ENCODE results near the gene MSH2. TPM values are rescaled to one million over a fixed set of nuclear protein-coding genes. Genes with fewer than 3 reads are reported as not detected.
A peak's percentile ranks its signal among the peaks of the same experiment; 100 is the strongest.
"Not testable (repeated sequence)": the region's sequence is repeated elsewhere in the genome, so short reads cannot be mapped to it uniquely, and the experiment has no call there.

MSH2 gene
- total RNA-seq, 2 donors from 2014 or later: 6.7 to 7.9 TPM

DNA sequence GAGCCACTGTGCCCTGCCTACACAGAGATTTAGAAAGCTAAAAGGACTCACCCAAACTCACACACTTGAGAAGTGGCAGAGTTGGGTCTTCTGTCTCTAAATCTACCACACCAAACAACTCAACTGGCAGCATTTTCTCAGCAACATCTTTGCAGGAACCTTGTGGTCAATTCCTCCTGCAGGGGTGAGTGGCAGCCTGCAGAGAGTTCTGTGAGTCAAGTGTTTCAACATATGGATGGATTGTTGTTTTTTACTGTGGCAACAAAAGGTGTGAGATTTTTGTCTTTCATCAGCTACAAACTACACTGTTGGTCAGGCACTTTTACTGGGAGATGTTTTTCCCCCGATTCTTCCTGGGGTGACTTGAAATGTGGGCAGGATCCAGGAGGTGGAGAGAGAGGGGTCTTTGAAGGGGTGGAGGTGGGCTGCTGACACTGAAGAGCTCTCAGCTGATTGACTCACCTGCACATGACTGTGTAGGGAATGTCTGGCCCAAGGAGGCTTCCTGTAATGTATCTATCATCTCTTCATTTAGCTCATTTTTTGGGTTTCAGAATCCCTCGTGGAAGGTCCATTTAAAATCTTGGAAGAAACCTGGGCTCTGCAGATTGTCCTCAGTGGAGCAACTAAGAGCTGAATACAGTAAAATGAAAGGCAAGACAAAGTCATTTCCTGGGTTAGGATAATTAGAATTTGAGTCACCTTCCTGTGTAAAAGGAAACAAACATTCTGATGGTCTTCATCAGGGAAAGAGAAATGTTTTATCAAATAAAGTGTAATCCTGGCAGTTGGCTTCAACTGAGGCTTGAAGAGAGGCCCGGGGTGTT, 98.6 kb downstream of the MSH2 start:
- intact Hi-C loops (cut with DNase I): no loop called here
- no peak for DNase-seq (ENCODE audit: low spot score)

DNA sequence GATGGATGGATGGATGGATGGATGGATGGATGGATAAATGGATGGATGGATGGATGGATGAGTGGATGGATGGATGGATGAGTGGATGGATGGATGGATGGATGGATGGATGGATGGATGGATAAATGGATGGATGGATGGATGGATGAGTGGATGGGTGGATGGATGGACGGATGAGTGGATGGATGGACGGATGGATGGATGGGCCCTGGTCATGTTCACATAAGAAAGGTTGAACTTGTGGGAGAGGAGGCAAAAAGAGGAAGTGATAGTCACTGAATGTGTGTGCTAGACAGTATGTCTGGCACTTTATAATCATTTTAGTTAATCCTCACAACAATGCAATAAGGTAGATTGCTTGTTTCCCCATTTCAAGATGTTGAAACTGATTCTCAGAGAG, 99.5 kb downstream of the MSH2 start:
- DNase-seq (ENCODE audit: low spot score); intact Hi-C loops (cut with DNase I): not testable (repeated sequence)

DNA sequence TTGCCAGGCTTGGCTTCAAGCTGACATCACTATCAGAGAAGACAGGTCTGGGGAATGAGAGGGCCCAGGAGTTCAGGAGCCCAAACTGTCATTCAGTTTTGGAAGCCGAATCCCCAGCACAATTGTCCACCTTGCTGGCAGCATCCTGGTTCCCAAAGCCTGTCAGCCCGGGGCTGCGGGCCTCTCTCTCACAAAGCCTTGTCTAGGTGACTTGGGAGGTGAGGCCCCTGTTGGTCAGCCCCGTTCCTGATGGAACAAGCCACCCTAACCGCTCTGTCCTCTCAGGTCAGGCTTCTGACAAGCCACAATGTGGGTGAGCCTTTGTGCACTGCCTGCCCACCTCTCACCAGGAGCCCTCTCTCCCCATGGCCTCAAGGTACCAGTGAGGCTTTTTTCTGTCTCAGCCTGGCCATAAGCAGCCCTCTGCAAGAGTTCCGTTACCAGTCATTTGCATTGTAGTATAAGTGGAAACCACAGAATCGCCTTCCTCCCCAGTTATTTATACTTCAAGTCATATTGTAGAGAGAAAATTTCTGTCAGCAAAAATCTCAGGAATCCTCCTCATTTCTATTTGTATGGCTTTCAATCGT, 100.6 kb downstream of the MSH2 start:
- intact Hi-C loops (cut with DNase I): no loop called here
- DNase-seq (ENCODE audit: low spot score): peak; percentile 48

DNA sequence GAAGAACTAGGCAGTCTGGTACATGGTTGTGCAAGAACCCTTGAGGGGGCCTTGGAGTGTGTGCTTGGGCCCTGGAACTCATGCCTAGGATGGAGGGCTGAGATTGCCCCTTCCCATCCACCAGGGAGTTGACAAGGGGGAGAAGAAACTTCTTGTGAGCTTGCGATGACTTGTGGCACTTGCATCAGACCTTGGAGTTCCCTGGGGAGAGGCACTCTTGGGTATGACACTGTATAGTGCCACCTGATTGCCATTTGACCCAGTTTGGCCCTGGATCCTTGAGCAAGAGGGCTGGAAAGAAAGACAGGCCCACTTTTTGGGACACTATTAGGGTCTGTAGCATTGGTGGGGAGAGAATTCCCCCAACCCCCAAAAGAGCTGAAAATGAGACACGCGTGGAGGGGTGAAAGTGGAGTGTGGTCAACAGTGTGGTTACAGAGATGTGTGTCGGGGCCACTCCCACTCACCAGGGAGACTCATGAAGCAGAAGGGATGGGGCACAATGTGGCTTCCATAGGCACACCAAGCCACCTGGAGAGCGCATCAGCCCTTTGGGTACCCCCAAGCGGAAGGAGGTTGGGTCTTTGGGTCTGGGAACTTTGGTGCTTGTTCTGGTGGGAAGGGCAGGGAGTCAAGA, 101.3 kb downstream of the MSH2 start:
- DNase-seq (ENCODE audit: low spot score): peak; percentile 31
- intact Hi-C loops (cut with DNase I): no loop called here

DNA sequence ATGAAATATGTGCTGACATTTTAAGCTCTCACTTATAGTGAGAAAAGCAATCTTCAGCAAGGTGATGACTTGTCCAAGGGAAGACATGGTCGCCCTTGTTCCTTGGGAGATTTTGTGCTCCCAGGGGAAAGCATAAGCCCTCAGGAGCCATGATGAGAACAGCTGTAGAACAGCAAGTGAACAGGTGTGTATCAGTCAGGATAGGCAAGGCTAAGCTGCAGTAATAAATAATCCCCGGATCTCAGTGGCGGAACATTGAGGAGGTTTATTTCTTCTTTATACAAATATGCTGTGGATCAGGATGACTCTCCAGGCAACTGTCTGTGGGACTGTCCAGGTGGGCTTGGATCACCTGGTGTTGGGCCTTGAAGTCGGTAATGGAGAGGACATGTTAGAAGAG, 103.1 kb downstream of the MSH2 start:
- intact Hi-C loops (cut with DNase I): no loop called here
- DNase-seq (ENCODE audit: low spot score): no peak

DNA sequence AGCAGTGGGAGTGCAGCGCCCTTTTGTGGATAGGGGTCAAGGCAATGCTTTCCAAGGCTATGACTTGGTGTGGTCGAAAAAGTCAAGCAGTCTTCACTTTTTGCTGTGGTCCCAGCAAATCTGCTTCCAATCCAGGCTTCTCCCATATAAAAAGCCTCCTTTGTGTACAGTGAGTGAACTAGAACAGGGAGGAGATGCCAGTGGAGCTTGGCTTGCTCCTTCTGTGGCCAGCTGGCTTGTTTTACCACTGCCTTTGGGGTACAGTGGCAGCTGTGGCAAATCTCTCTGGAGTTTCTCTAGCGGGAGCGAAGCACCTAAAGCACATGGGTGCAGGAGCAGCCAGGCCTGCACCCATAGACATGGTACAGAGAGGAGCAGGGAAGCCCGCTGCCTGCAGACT, 103.5 kb downstream of the MSH2 start:
- intact Hi-C loops (cut with DNase I): no loop called here
- DNase-seq (ENCODE audit: low spot score): no peak

DNA sequence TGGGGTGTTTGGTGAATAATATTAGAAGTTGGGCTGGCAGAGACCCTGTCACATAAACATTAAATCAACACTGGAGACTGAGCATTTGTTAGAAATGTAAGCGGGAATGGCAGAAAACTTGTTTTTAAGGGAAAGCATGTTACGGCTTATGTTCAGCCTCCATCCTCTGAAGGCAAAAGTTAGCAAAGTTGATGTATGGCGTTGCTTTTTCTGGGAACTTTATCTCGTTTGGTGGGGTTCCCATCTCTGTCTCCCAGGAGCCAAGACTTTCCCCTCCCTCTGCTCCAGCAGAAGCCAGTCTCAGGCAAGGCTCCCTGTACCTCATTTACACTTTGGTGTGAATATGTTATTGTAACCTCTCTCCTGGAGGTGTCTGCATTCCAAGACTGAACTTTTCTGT, 105.1 kb downstream of the MSH2 start:
- no peak for DNase-seq (ENCODE audit: low spot score)
- intact Hi-C loops (cut with DNase I): no loop called here

DNA sequence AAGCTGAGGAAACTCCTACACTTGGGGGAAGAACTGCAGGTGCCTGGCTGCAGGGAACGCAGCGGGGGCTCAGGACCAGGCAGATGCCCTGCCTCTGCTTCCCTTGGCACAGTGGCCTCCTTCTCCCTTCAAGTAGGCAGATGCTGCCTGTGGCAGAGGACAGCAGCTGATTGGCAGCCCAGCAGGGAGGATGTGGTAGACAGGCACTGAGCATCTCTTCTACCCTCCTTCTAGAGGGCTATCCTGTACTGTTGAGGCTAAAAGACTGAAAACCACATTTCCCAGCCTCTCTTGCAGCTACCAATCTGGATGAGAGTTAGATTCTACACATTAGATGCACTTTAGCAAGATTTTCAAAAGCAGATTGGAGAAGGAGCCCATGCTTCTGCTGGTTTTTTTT, 105.7 kb downstream of the MSH2 start:
- no peak for DNase-seq (ENCODE audit: low spot score)
- intact Hi-C loops (cut with DNase I): no loop called here

DNA sequence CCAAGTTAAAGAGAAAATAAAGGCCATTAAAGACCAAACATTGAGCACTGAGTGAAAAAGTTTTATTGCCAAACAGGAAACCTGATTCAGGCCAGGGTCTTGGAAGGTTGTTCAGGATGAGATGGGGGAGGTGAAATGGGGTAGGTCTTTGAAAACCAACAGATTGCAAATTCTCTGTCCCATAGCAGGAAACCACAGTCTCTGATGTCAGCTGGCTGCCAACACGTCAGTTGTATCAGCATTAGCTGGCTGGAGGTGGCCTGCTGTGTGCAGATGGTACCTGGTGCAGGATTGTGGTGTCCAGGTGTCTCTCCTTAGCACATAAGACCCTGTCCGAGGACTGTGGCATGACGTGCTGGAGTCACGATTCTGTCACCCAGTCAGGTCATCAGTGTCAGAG, 106.3 kb downstream of the MSH2 start:
- DNase-seq (ENCODE audit: low spot score): peak; percentile 58
- intact Hi-C loops (cut with DNase I): no loop called here

DNA sequence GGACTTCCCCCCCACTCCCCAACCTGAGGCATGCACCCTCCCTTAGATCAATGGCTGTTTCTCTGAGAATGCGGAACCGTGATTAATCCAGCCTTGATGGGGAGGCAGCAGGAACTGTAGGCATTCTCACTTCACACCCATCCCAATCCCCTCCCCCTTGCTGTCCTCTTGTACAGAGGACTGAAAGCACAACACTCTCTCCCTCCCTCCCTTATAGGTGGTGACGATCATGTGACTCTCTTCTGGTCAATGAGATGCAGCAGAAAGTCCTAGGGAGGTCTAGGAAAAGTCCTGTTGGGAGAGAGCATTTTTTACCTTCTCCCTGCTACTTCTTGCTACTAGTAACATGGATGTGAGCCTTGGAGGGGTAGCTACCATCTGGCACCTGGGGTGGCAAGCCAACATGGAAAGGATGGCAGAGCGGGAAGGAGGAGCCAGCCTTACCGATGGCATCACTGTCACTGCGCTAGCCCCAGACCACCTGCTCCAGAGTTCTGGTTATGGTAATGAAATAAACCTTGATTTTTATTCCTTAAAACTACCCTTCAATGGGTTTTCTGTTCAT, 106.9 kb downstream of the MSH2 start:
- DNase-seq (ENCODE audit: low spot score): peak; percentile 17
- intact Hi-C loops (cut with DNase I): no loop called here

DNA sequence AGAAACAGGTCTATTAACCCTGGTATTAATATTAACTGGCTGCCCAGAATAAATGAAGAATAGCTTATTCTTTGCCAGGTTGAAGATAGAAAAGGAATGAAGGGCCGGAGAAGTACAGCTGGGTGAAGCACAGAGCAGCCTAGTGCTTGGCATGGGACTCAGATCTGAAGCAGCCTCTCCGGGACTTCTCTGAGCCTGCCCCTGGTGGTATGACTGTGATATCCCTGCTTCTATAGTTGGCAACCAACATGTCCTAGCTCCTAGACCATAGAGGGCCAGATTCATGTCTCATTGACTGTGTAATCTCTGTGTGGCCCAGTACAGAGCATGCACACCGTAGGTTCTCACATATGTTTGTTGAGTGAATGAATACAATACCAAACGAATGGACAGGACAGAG, 107.8 kb downstream of the MSH2 start:
- DNase-seq (ENCODE audit: low spot score): peak; percentile 18
- intact Hi-C loops (cut with DNase I): no loop called here

DNA sequence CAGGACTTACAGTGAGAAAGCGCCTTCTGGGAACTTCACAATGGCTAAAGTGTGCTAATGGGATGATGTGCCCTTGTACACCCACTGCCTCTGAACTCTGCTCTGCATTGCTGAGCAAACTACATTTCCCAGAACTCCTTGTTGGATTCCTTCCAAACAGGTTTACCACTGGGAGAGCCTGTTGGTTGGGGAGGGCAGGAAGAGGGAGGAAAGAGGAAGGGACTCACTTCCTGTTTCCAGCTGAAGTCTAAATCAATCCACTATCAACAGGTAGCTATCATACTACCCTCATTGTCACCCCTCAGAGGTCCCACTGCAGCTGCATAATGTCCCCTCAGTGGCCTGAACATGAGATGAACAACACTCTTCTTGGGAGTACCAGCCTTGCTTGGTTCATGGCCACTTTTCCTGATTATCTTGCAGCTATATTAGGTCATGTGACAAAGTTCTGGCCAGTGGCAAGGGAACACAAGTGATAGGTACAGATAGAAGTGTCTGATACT, 109.7 kb downstream of the MSH2 start:
- intact Hi-C loops (cut with DNase I): no loop called here

DNA sequence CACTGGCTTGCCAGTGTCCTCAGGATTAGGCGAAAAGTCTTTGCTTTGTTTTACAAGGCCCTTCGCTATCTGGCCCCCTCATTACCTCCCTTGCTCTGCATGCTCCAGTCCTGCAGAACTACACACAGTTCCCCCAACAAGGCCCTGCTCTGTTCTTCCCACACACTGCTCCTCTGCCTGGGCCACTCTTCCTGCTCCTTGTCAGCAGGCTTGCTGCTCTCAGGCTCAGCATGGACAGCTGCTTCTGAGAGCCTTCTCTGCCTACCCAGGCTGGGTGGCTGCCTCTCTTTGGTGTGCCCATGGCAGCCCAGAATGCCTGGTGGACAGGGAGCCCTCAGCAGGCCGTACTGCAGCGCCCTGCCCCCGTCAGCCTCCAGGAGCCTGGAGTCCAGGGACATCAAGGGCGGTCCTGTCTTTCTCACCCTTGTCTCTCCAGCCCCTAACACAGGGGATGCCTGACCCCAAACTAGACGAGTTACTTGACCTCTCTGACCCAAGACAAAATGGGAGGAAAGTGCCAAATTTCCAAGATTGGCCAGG, 111.1 kb downstream of the MSH2 start:
- DNase-seq (ENCODE audit: low spot score): peak; percentile 62

More for the DNA sequence above, 109.7 kb downstream of the MSH2 start:
- peak; percentile 8 for DNase-seq (ENCODE audit: low spot score)

DNA sequence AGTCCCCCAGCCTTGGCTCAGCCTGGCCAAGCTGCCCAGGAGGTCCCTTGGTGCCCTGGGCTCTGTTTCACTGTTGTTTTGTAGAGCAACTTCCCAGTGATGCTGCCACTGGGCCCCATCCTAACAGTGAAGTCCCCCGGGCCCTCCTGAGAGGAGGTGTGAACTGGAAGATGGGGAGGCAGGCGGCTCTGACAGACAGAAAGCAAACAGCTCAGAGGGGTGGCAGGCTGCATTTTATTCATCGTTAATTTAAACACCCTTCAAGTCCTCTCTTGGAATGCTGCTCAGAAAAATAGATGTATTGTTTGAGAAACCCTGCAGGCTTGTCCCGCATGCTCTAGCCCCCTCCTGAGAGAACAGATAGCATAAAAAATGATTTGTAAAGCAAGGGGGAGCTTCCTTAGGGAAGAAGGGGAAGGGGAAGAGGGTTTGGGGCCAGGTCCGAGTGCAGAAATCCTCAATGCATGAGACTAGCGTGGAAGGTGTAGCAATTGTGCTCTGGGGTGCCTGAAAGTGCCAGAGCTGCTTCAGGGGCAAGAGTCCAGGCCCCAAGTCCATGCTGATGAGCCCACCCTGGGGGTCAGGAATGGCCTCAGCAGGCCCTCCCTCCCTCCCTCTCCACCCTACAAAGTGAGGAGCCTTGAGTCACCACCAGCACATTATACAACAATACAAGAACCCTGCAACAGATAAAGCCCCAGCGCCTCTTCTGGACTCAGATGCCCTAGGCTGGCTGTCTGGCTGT, 113.6 kb downstream of the MSH2 start:
- no peak for DNase-seq (ENCODE audit: low spot score)
- intact Hi-C loops (cut with DNase I): no loop called here

More for the DNA sequence above, 111.1 kb downstream of the MSH2 start:
- intact Hi-C loops (cut with DNase I): no loop called here

DNA sequence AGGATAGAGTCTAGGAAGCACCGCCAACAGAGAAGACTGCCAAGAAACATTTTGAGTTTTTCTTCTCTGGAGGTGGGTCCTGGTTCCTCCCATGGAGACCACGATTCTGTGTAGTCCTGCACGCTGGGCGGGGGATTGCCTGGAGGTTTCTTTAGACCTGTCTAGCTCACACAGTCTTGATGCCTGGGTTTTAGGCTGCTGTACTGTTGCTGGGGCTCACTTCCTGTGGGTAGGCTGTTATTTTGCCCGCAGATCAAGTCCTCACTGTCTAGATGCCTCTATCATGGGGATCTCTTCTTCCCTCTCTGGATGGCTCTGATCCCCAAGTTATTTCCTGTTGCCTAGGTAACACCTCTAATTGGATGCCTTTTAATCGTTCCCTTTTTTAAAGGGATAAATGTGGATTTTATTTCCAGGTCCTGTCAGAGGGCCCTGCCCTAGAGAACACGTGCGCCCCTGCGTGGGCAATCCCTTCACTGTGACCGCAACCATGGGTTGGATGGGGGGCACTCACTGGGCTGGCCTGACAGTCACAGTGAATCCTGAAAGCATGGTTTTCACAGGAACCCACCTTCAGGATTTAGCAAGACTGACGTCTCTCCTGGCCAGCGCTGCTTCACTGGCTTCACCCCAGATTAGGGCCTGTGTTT, 115.7 kb downstream of the MSH2 start:
- intact Hi-C loops (cut with DNase I): no loop called here
- no peak for DNase-seq (ENCODE audit: low spot score)

DNA sequence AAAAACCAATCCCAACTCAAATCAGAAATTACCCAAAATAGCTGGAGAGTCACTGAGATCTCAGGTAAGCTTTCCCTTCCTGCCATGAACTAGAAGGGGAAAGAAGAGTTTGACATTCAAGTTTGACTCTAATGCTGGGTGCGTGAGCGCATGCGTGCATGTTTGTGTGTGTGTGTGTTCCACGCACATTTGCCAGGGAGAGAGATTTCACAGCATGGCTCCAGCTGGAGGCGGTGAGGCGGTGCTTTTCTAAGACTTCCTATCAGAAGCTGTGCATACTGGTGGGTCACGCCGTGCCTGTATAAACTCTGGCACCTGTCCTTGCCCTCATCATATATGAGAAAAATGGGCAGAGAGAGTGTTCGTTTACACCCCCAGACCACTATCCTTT, 116.2 kb downstream of the MSH2 start:
- intact Hi-C loops (cut with DNase I): no loop called here
- DNase-seq (ENCODE audit: low spot score): no peak

DNA sequence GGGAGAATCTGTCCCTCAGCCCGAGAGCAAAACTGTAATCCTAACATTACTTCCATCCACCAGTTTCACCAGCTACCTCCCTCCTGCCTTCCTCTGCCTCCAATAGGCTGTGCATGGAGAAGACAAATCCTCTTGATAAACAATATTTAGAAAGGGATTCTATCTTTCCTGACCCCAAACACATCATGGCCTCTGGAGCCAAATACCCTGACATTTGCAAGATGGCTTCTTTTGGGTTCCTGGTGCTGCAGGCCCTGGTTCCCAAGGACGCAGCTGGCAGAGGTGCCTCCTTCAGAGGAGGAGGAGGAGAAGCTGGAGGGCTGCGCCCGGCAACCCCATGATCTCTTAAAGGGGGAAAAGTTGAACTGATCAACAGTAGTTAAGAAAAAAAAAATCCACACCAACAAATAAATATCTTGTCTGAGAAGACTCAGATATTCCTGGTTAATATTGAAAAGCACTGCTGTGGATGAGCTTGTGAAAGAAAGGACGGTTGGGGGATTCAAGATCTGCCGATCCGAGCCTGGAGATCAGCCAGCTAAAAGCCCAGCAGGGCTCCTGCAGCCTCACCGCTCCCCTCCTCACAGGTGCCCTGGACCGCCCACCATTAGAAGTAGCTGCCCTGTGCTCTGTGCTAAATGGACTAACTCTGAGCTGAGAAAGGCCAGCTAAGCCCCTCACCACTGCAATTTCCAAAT, 116.8 kb downstream of the MSH2 start:
- intact Hi-C loops (cut with DNase I): no loop called here

DNA sequence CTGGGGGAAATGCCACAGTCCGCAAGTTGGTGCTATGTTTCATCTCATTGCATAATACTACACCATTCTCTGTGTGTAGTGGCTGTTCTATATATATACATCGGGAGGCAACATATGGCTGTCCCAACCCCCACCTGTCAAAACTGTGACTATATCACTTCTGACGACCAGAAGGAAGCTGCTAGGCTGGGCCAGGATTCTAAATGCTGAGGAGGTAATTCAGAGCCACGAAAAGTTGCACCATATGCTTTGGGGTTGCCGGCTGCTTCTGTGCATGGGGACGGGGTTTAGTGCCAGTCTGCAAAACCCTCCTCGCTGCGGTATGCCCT, 117.3 kb downstream of the MSH2 start:
- no peak for DNase-seq (ENCODE audit: low spot score)
- intact Hi-C loops (cut with DNase I): no loop called here

More for the DNA sequence above, 116.8 kb downstream of the MSH2 start:
- no peak for DNase-seq (ENCODE audit: low spot score)

Data from posterior vena cava (tissue), 2 donors.